DOHH2 (cell line): ENCODE results near the gene OTOF.

Source experiments
- EZH2phosphoT487 ChIP-seq: fragments of 200-600 bp; sonication (generic); IDR thresholded peaks from 2 replicates; pipeline ENCODE4 v1.6.1; 2017; ENCODE audit warnings: borderline replicate concordance, mild to moderate bottlenecking, antibody characterized with exemption, low read length, moderate library complexity, mixed read lengths
- TF ChIP-seq, protein P1 (sequence below): fragments of 200-600 bp; sonication (generic); IDR thresholded peaks from one replicate; pipeline ENCODE4 v1.5.1; 2014; ENCODE audit warnings: antibody characterized with exemption, mild to moderate bottlenecking, low read depth, low read length; ENCODE audit not compliant: poor library complexity, severe bottlenecking

DNA sequence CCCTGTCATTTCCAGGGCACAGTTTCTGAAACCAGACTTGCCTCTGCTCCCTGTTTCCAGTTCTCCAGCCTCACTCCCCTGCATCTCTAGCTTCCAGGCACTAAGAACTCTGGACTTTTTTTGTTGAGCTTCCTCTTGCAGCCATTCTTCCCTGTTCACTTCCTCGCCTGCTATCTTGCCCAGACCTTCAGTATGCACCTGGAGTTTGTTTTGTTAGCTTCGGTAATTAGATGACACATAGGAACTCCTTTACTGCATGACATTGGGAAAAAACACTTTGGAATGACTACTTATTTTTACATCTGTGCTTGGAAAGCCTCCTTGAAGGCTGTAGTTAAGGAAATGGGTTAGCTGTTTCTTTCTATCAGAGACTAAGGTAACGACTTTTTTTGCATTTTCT, 35.2 kb downstream of the OTOF start:
- TF ChIP-seq, protein P1, sequence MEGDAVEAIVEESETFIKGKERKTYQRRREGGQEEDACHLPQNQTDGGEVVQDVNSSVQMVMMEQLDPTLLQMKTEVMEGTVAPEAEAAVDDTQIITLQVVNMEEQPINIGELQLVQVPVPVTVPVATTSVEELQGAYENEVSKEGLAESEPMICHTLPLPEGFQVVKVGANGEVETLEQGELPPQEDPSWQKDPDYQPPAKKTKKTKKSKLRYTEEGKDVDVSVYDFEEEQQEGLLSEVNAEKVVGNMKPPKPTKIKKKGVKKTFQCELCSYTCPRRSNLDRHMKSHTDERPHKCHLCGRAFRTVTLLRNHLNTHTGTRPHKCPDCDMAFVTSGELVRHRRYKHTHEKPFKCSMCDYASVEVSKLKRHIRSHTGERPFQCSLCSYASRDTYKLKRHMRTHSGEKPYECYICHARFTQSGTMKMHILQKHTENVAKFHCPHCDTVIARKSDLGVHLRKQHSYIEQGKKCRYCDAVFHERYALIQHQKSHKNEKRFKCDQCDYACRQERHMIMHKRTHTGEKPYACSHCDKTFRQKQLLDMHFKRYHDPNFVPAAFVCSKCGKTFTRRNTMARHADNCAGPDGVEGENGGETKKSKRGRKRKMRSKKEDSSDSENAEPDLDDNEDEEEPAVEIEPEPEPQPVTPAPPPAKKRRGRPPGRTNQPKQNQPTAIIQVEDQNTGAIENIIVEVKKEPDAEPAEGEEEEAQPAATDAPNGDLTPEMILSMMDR: no peak
- no peak for TF ChIP-seq EZH2phosphoT487
